Neural crest cell (in vitro differentiated cells): ENCODE data around the gene ARHGAP28. TPM values are rescaled to one million over a fixed set of nuclear protein-coding genes. Genes with fewer than 3 reads are reported as not detected.

ENCODE experiments used
- DNase-seq: peaks from one replicate; pipeline ENCODE4 v3.0.0; 2021; ENCODE audit warnings: low read depth, mixed read lengths, low spot score
- H3K27ac Mint-ChIP-seq: one replicate; pipeline ENCODE4 v1.8.0; 2021; ENCODE audit warnings: mild to moderate bottlenecking, mixed read lengths; ENCODE audit not compliant: unreplicated experiment
- H3K27me3 Mint-ChIP-seq: 2 replicates; pipeline ENCODE4 v1.8.0; 2021; ENCODE audit warnings: low read depth, mild to moderate bottlenecking, mixed read lengths
- H3K36me3 Mint-ChIP-seq: 2 replicates; pipeline ENCODE4 v1.8.0; 2021; ENCODE audit warnings: low read depth, mild to moderate bottlenecking, mixed read lengths
- H3K4me1 Mint-ChIP-seq: 2 replicates; pipeline ENCODE4 v1.8.0; 2021; ENCODE audit warnings: mixed read lengths
- H3K4me3 Mint-ChIP-seq: one replicate; pipeline ENCODE4 v1.8.0; 2021; ENCODE audit warnings: mild to moderate bottlenecking, mixed read lengths
- H3K9me3 Mint-ChIP-seq: 2 replicates; pipeline ENCODE4 v1.8.0; 2021; ENCODE audit warnings: mixed read lengths
- total RNA-seq: library from RNA; stranded (reverse); gene quantifications from 2 replicates; pipeline ENCODE4 v1.2.1, GENCODE V29; 2021
- TF ChIP-seq, protein P1 (sequence below): fragments of 200-600 bp; sonication (generic); conservative IDR thresholded peaks from 2 replicates; pipeline ENCODE4 v1.5.0; 2021; ENCODE audit warnings: antibody characterized with exemption, mild to moderate bottlenecking

Gene ARHGAP28
- total RNA-seq, 1 donor from 2014 or later, result 20.2 TPM

DNA sequence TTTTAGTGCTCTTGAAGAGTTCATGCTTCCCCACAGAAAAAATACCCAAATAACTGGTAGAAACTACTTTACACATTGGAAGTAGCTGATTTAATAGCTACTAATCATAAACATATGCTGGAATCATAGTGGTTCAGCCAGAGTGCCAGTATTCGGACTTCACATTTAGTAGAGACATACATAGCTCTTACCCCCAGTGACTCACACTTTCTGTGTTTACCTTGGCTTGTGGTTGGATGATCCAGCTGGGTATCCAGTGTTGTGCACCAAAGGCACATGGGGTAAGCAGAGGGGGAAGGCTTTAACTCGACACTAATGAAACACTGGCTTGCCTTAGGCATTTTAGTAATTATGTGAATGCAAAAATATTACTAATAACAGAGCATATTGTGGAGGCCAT, 18.1 kb downstream of the ARHGAP28 start:
- TF ChIP-seq, protein P1, sequence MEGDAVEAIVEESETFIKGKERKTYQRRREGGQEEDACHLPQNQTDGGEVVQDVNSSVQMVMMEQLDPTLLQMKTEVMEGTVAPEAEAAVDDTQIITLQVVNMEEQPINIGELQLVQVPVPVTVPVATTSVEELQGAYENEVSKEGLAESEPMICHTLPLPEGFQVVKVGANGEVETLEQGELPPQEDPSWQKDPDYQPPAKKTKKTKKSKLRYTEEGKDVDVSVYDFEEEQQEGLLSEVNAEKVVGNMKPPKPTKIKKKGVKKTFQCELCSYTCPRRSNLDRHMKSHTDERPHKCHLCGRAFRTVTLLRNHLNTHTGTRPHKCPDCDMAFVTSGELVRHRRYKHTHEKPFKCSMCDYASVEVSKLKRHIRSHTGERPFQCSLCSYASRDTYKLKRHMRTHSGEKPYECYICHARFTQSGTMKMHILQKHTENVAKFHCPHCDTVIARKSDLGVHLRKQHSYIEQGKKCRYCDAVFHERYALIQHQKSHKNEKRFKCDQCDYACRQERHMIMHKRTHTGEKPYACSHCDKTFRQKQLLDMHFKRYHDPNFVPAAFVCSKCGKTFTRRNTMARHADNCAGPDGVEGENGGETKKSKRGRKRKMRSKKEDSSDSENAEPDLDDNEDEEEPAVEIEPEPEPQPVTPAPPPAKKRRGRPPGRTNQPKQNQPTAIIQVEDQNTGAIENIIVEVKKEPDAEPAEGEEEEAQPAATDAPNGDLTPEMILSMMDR, result no peak
- no peak overlapping the region for H3K4me3 Mint-ChIP-seq
- H3K27ac Mint-ChIP-seq, result no peak overlapping the region
- peaks cover 9% of the 10 kb centered on the region for H3K9me3 Mint-ChIP-seq
- H3K36me3 Mint-ChIP-seq, result peaks cover 6% of the 10 kb centered on the region
- H3K27me3 Mint-ChIP-seq, result no peaks in the 10 kb centered on the region
- peaks cover 13% of the 10 kb centered on the region for H3K4me1 Mint-ChIP-seq
- no peak for DNase-seq

DNA sequence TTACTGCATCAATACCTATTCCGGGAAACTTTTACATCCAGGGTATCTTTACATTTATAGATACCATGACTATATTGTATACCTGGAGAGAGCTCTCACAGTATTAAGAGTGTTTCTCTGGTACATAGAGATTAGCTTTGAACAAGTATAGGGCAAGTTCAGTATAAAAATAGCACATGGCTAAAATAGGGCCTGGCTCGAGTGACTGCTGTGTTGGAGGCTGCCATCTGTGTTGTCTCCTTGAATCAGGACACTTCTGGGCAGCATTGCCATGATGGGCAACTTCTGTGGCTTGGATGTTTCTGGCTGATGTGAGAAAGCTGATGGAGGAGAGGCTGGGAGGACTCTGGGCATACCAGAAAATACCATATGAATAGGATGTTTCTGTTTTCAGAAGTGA, 18.7 kb downstream of the ARHGAP28 start:
- peaks cover 16% of the 10 kb centered on the region for H3K4me1 Mint-ChIP-seq
- H3K27me3 Mint-ChIP-seq, result no peaks in the 10 kb centered on the region
- DNase-seq, result no peak
- peaks cover 9% of the 10 kb centered on the region for H3K9me3 Mint-ChIP-seq
- TF ChIP-seq, protein P1, result no peak
- H3K36me3 Mint-ChIP-seq, result peaks cover 5% of the 10 kb centered on the region
- H3K4me3 Mint-ChIP-seq, result no peak overlapping the region
- H3K27ac Mint-ChIP-seq, result peak overlapping the region; percentile 35

DNA sequence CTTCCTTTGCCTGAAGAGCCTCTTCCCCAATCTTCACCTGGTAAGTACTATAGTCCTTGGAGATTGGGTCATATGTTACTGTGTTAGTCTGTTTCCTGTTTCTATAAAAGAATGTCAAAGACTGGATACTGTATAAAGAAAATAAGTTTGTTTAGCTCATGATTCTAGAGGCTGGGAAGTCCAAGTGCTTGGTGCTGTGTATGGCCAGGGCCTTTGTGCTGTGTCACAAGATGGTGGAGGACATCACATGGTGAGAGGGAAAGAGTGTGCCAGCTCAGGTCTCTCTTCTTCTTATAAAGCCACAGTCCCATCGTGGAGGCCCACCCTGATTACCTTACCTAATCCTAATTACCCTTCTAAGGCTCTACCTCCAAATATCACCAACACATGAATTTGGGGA, 20.9 kb downstream of the ARHGAP28 start:
- peaks cover 16% of the 10 kb centered on the region for H3K4me1 Mint-ChIP-seq
- no peak for DNase-seq
- TF ChIP-seq, protein P1, result no peak
- peaks cover 5% of the 10 kb centered on the region for H3K36me3 Mint-ChIP-seq
- H3K27ac Mint-ChIP-seq, result no peak overlapping the region
- H3K9me3 Mint-ChIP-seq, result peaks cover 9% of the 10 kb centered on the region
- no peak overlapping the region for H3K4me3 Mint-ChIP-seq
- H3K27me3 Mint-ChIP-seq, result no peaks in the 10 kb centered on the region

DNA sequence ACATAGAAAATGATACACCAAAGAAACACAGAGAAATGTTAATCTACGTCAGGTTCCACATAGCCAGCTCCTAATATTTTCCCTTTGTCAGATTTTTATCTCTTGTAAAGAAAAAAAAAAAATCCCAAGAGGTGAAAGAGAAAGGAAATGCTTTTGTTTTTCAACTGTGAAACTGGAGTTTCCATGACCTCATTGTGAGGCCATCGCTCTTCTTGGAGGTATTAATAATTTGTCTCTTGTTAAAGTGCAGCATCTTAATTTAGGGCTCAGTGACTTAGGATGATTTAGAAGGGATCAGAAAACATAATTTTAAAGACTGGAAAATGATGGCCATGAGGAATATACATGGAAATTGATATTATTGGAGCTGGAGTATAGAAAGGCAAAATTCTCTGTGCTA, 21.7 kb downstream of the ARHGAP28 start:
- H3K27ac Mint-ChIP-seq, result peak overlapping the region; percentile 59
- DNase-seq, result no peak
- TF ChIP-seq, protein P1, result no peak
- no peaks in the 10 kb centered on the region for H3K27me3 Mint-ChIP-seq
- H3K9me3 Mint-ChIP-seq, result peaks cover 9% of the 10 kb centered on the region
- peak overlapping the region; percentile 5 for H3K4me3 Mint-ChIP-seq
- peaks cover 5% of the 10 kb centered on the region for H3K36me3 Mint-ChIP-seq
- peaks cover 16% of the 10 kb centered on the region for H3K4me1 Mint-ChIP-seq

DNA sequence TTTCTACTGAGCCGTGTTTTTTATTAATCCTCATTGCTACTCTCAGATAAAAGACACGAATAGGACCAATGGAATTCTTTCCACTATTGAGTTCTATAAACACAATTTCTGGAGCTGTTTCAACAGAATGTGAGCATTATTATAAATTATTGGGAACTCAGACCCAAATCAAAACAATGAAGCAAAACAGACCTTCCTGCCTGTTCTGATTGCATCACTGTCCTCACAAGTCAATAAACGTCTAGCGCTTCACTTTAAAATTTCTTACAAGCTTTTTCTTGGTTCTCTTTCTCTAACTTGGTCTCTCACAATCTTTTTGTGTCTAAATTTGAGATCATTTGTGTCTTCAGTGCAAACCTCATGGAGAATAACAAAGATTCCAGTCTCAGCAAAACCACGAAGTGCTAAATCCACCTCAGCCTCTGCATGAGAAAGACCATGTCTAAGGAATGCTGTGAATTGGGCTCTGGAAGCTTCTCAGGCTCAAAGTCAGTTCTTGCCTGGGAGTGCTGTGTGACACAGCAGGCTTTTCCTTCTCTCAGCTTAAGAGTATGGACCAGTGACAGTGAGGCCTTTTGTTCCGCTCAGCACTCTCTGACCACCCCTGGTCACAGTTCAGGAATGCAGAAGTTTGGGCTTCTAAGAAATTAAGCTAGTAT, 22.8 kb downstream of the ARHGAP28 start:
- peaks cover 5% of the 10 kb centered on the region for H3K36me3 Mint-ChIP-seq
- peaks cover 7% of the 10 kb centered on the region for H3K9me3 Mint-ChIP-seq
- H3K4me3 Mint-ChIP-seq, result peak overlapping the region; percentile 42
- DNase-seq, result no peak
- no peaks in the 10 kb centered on the region for H3K27me3 Mint-ChIP-seq
- H3K27ac Mint-ChIP-seq, result peak overlapping the region; percentile 78
- H3K4me1 Mint-ChIP-seq, result peaks cover 16% of the 10 kb centered on the region
- TF ChIP-seq, protein P1, result no peak
